ENCODE measurements around the gene CMSS1.

DNA sequence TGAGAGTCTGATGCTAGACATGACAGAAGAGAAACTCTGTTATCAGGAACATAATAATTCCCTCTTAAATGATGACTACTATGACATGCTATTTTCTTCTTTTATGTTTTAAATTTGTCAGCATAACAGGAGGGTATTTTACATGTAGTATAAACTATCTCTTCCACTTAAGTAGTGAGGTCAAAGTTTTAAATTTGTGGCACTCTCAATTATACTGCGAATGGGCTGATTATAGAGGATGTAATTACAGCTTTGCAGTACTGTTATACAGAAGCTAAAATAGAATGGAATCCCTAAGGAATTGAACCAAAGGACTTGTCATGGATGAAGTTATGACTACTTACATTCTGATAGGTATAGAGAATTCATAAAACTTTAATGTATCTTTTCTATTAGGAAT, 34.3 kb downstream of the CMSS1 start:
- no peak for TF ChIP-seq TAF1 (CRISPR knock-in tag; IDR thresholded peaks at IDR 0.05)
- TF ChIP-seq, protein P1, sequence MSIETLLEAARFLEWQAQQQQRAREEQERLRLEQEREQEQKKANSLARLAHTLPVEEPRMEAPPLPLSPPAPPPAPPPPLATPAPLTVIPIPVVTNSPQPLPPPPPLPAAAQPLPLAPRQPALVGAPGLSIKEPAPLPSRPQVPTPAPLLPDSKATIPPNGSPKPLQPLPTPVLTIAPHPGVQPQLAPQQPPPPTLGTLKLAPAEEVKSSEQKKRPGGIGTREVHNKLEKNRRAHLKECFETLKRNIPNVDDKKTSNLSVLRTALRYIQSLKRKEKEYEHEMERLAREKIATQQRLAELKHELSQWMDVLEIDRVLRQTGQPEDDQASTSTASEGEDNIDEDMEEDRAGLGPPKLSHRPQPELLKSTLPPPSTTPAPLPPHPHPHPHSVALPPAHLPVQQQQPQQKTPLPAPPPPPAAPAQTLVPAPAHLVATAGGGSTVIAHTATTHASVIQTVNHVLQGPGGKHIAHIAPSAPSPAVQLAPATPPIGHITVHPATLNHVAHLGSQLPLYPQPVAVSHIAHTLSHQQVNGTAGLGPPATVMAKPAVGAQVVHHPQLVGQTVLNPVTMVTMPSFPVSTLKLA (IDR thresholded peaks at IDR 0.05) = no peak
- TF ChIP-seq, protein P2, sequence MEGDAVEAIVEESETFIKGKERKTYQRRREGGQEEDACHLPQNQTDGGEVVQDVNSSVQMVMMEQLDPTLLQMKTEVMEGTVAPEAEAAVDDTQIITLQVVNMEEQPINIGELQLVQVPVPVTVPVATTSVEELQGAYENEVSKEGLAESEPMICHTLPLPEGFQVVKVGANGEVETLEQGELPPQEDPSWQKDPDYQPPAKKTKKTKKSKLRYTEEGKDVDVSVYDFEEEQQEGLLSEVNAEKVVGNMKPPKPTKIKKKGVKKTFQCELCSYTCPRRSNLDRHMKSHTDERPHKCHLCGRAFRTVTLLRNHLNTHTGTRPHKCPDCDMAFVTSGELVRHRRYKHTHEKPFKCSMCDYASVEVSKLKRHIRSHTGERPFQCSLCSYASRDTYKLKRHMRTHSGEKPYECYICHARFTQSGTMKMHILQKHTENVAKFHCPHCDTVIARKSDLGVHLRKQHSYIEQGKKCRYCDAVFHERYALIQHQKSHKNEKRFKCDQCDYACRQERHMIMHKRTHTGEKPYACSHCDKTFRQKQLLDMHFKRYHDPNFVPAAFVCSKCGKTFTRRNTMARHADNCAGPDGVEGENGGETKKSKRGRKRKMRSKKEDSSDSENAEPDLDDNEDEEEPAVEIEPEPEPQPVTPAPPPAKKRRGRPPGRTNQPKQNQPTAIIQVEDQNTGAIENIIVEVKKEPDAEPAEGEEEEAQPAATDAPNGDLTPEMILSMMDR (CRISPR knock-in tag; IDR thresholded peaks at IDR 0.05) = no peak
- no peak for TF ChIP-seq RFXANK (CRISPR knock-in tag; IDR thresholded peaks at IDR 0.05)

All from HepG2 (cell line).